UCSD-AML1 (cell line): ENCODE data around the gene HCN1.
"Not testable (repeated sequence)": the region's sequence is repeated elsewhere in the genome, so short reads cannot be mapped to it uniquely, and the experiment has no call there.

ENCODE experiments used
- DNase-seq: peaks from one replicate; lab custom pipeline; 2025; ENCODE audit not compliant: unreplicated experiment; lab: John Stamatoyannopoulos, UW

Gene HCN1

GRCh38 chr5:45312627-45313026 lies 383.6 kb downstream of the HCN1 start:
- DNase-seq, result not testable (repeated sequence)

- DNase-seq, result no peak
Observed at GRCh38 chr5:45295231-45295630, 400.9 kb downstream of the HCN1 start.

GRCh38 chr5:45288746-45289145 lies 407.4 kb downstream of the HCN1 start:
- no peak for DNase-seq

- no peak for DNase-seq
Observed at GRCh38 chr5:45284436-45284835, 411.7 kb downstream of the HCN1 start.

GRCh38 chr5:45281081-45281480 lies 415.1 kb downstream of the HCN1 start:
- no peak for DNase-seq

- DNase-seq, result no peak
Observed at GRCh38 chr5:45279109-45279508, 417.1 kb downstream of the HCN1 start.

- no peak for DNase-seq
Observed at GRCh38 chr5:45277860-45278259, 418.3 kb downstream of the HCN1 start.

- no peak for DNase-seq
Observed at GRCh38 chr5:45274241-45274640, 421.9 kb downstream of the HCN1 start.

GRCh38 chr5:45271626-45272025 lies 424.6 kb downstream of the HCN1 start:
- no peak for DNase-seq

GRCh38 chr5:45264447-45264846 lies 431.7 kb downstream of the HCN1 start:
- no peak for DNase-seq

GRCh38 chr5:45262061-45262590 lies 434.1 kb downstream of the HCN1 start:
- DNase-seq, result no peak

GRCh38 chr5:45261125-45261524 lies 435.1 kb downstream of the HCN1 start:
- DNase-seq, result no peak

- no peak for DNase-seq
Observed at GRCh38 chr5:45260292-45260691, 435.9 kb downstream of the HCN1 start.

GRCh38 chr5:45252978-45253377 lies 443.2 kb downstream of the HCN1 start:
- no peak for DNase-seq

GRCh38 chr5:45252541-45252940 lies 443.6 kb downstream of the HCN1 start:
- DNase-seq, result no peak

- no peak for DNase-seq
Observed at GRCh38 chr5:45225571-45226031, 470.6 kb downstream of the HCN1 start.

- DNase-seq, result no peak
Observed at GRCh38 chr5:45205403-45205961, 490.7 kb downstream of the HCN1 start.
